Ishikawa (cell line): ENCODE results near the gene WDR83.

Source experiments
- CEBPB ChIP-seq: IDR thresholded peaks from 2 replicates; pipeline ENCODE4 v1.6.1; 2012
- CREB1 ChIP-seq: IDR thresholded peaks from 2 replicates; pipeline ENCODE4 v1.6.1; 2012; ENCODE audit warnings: low read depth
- EGR1 ChIP-seq: IDR thresholded peaks from 2 replicates; pipeline ENCODE4 v1.6.1; 2012
- EP300 ChIP-seq: IDR thresholded peaks from 2 replicates; pipeline ENCODE4 v1.6.1; 2012; ENCODE audit warnings: borderline replicate concordance
- FOXM1 ChIP-seq: IDR thresholded peaks from 2 replicates; pipeline ENCODE4 v1.6.1; 2012; ENCODE audit warnings: low read depth, borderline replicate concordance
- NFIC ChIP-seq: IDR thresholded peaks from 2 replicates; pipeline ENCODE4 v1.6.1; 2012
- RAD21 ChIP-seq: IDR thresholded peaks from 2 replicates; pipeline ENCODE4 v1.6.1; 2012; ENCODE audit warnings: low read depth
- TAF1 ChIP-seq: IDR thresholded peaks from 2 replicates; pipeline ENCODE4 v1.6.1; 2012; ENCODE audit warnings: low read depth, mild to moderate bottlenecking
- TCF12 ChIP-seq: IDR thresholded peaks from 2 replicates; pipeline ENCODE4 v1.6.1; 2012; ENCODE audit warnings: low read depth
- TEAD4 ChIP-seq: IDR thresholded peaks from 2 replicates; pipeline ENCODE4 v1.6.1; 2012
- YY1 ChIP-seq: IDR thresholded peaks from 2 replicates; pipeline ENCODE4 v1.6.1; 2012; ENCODE audit warnings: low read depth
- ZBTB7A ChIP-seq: IDR thresholded peaks from 2 replicates; pipeline ENCODE4 v1.6.1; 2012; ENCODE audit warnings: low read depth
- TF ChIP-seq, protein P1 (sequence below): IDR thresholded peaks from 2 replicates; pipeline ENCODE4 v1.6.1; 2012
- TF ChIP-seq, protein P2 (sequence below): IDR thresholded peaks from 2 replicates; pipeline ENCODE4 v1.6.1; 2012
- TF ChIP-seq, protein P3 (sequence below): IDR thresholded peaks from 2 replicates; pipeline ENCODE4 v1.6.1; 2012; ENCODE audit warnings: low read depth, mild to moderate bottlenecking

The WDR83 gene

DNA sequence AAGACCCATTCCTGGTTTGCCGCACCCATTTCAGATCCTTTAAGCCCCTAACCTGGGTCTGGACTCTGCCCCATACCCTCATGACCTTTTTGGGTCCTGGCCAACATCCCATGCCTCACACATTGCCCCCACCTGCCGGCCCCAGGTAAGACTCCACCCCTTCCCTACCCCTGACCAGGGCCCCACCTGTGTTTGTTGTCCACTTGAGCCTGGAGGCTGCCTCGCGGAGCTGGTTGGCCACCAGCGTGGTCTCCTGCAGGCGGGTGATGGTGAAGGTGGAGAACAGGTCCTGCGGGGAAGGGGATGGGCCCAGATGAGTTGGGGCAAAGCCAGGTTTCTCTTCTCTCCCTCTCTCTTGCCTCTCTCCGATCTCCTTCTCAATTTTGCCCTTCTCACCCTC is 19.6 kb upstream of the WDR83 start:
- TF ChIP-seq, protein P1, sequence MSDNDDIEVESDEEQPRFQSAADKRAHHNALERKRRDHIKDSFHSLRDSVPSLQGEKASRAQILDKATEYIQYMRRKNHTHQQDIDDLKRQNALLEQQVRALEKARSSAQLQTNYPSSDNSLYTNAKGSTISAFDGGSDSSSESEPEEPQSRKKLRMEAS: no peak
- TF ChIP-seq, protein P2, sequence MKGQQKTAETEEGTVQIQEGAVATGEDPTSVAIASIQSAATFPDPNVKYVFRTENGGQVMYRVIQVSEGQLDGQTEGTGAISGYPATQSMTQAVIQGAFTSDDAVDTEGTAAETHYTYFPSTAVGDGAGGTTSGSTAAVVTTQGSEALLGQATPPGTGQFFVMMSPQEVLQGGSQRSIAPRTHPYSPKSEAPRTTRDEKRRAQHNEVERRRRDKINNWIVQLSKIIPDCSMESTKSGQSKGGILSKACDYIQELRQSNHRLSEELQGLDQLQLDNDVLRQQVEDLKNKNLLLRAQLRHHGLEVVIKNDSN: no peak
- TF ChIP-seq CREB1: no peak
- TF ChIP-seq EP300: no peak
- TF ChIP-seq YY1: no peak
- TF ChIP-seq, protein P3, sequence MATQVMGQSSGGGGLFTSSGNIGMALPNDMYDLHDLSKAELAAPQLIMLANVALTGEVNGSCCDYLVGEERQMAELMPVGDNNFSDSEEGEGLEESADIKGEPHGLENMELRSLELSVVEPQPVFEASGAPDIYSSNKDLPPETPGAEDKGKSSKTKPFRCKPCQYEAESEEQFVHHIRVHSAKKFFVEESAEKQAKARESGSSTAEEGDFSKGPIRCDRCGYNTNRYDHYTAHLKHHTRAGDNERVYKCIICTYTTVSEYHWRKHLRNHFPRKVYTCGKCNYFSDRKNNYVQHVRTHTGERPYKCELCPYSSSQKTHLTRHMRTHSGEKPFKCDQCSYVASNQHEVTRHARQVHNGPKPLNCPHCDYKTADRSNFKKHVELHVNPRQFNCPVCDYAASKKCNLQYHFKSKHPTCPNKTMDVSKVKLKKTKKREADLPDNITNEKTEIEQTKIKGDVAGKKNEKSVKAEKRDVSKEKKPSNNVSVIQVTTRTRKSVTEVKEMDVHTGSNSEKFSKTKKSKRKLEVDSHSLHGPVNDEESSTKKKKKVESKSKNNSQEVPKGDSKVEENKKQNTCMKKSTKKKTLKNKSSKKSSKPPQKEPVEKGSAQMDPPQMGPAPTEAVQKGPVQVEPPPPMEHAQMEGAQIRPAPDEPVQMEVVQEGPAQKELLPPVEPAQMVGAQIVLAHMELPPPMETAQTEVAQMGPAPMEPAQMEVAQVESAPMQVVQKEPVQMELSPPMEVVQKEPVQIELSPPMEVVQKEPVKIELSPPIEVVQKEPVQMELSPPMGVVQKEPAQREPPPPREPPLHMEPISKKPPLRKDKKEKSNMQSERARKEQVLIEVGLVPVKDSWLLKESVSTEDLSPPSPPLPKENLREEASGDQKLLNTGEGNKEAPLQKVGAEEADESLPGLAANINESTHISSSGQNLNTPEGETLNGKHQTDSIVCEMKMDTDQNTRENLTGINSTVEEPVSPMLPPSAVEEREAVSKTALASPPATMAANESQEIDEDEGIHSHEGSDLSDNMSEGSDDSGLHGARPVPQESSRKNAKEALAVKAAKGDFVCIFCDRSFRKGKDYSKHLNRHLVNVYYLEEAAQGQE: no peak
- no peak for TF ChIP-seq ZBTB7A
- no peak for TF ChIP-seq EGR1
- TF ChIP-seq RAD21: no peak
- no peak for TF ChIP-seq CEBPB

DNA sequence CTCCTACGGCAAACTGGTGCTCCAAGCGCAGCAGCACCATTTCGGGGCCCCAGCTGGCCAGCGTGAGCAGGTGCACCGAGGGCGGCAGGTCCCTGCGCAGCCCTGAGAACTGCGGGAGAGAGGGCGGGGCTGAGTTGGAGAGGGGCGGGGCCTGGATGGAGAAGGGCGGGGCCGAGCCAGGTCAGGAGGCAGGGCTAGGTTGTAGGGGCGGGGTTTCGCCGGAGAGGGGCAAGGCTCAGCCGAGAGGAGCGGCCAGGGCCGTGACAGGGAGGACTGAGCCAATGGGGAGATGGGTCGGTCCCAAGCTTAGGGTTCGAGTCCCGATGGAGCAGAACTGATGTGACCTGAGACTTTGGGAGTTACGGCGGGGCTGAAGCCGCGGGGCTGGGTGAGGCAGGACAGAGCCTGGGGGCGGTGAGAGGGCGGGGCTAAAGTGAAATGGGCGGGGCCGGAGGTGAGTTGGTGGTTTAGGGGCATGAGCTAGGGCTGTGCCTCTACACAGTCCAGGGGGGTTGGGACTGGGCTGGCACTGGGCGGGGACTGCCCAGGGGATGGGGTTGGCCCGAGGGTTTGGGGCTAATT is 19.0 kb upstream of the WDR83 start:
- TF ChIP-seq EP300: peak; percentile 14; the same call in 1 of the 2 replicates
- TF ChIP-seq, protein P1: peak; percentile 38; the same call in 1 of the 2 replicates
- no peak for TF ChIP-seq CREB1
- no peak for TF ChIP-seq RAD21
- TF ChIP-seq, protein P3: no peak

DNA sequence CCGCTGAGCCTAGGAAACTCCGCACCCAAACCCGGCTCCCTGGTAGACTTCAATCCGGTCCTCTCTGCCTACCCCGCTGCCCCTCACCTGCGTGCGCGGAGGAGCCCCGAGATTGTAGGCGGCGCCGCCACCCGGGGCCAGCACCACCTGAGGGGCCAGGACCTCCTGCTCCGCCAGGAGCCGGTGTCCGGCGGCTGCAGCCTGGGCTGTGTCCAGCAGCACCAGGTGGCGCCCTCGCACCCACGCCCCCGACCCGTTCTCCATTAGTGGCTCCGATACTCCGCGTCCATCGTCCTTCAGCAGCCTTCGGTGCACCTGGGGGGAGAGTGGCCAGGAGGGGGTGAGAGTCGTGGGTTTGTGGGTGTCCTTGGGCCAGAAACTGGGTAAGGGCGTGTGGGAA is 18.5 kb upstream of the WDR83 start:
- TF ChIP-seq RAD21 (peak; percentile 45; the same call in 1 of the 2 replicates), ZBTB7A (peak; percentile 94), TEAD4 (no peak), EGR1 (peak; percentile 66; the same call in 1 of the 2 replicates)
- TF ChIP-seq, protein P3: no peak
- TF ChIP-seq, protein P1: 0 out of 2 replicates have a peak, but pooled peaks have one; percentile 39

DNA sequence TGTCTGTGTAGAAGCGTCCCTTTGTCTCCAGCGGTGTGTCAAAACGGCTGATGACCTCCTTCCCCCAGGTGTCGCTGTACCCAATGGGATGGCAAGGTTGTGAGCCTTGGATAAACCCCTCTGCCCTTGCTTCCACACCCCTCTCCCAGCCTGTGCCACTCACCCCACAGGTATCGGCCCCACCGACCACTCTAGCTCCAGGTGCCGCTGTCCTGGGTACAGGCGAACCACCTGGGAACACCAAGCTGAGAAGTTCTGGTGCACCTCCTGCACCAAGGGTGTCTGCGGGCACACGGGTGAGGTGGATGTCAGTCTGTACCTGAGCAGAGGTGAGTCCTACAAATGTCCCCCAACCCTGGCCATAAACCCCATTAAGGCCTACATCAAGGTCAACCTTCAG is 16.7 kb upstream of the WDR83 start:
- TF ChIP-seq TAF1 (no peak), NFIC (no peak), FOXM1 (no peak), TEAD4 (no peak), TCF12 (no peak), CEBPB (no peak), EP300 (no peak), RAD21 (no peak), CREB1 (no peak), ZBTB7A (no peak), EGR1 (no peak), YY1 (no peak)
- TF ChIP-seq, protein P2: no peak
- TF ChIP-seq, protein P3: no peak
- TF ChIP-seq, protein P1: no peak
